ENCODE data around the gene ADNP2. TPM values are rescaled to one million over a fixed set of nuclear protein-coding genes. Genes with fewer than 3 reads are reported as not detected.
"Not testable (repeated sequence)": the region's sequence is repeated elsewhere in the genome, so short reads cannot be mapped to it uniquely, and the experiment has no call there.

ADNP2 gene
- total RNA-seq, 1 donor from 2014 or later, result 13.8 TPM

DNA sequence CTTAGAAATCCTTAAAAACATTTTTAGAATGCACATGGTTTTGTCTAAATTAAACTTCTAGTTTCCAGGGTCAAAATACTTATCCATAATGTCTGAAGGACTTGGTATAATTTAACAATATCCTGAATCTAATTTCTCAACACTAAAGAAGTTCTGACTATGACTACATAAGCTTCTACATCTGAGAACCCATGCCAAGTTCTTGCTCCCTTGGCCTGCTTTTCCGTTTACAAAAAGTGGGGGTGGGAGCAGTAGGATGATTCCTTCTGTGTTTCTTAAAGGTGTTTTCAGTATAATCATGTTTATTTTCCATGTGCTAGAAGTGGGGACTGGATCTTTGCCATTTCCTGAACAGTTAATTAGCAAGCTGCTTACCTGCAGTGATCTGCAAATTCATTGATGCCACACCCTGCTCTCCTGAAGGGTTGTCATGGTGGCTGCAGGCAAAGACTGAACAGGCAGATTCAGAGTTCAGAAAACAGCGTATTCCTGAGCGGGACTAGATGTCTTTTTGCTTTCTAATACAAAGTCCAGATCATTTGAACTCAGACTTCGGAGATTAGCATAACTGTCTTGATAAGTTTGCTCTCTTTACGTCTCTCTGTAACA, 36.2 kb downstream of the ADNP2 start:
- DNase-seq, result no peak

DNA sequence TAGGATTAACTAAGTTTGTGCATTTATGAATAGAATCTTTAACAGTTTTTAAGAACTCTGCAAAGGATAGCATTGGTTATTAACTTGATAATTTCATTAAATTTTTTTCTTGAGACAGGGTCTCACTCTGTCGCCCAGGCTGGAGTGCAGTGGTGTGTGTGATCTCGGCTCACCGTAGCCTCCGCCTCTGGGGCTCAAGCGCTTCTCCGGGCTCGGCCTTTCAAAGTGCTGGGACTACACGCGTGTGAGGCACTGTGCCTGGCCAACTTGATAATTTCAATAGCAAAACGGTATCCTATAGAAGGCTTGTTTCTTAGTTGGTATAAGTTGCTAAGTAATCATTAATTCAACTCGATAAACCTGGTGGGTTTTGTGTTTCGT, 38.0 kb downstream of the ADNP2 start:
- peak; percentile 19 for DNase-seq

DNA sequence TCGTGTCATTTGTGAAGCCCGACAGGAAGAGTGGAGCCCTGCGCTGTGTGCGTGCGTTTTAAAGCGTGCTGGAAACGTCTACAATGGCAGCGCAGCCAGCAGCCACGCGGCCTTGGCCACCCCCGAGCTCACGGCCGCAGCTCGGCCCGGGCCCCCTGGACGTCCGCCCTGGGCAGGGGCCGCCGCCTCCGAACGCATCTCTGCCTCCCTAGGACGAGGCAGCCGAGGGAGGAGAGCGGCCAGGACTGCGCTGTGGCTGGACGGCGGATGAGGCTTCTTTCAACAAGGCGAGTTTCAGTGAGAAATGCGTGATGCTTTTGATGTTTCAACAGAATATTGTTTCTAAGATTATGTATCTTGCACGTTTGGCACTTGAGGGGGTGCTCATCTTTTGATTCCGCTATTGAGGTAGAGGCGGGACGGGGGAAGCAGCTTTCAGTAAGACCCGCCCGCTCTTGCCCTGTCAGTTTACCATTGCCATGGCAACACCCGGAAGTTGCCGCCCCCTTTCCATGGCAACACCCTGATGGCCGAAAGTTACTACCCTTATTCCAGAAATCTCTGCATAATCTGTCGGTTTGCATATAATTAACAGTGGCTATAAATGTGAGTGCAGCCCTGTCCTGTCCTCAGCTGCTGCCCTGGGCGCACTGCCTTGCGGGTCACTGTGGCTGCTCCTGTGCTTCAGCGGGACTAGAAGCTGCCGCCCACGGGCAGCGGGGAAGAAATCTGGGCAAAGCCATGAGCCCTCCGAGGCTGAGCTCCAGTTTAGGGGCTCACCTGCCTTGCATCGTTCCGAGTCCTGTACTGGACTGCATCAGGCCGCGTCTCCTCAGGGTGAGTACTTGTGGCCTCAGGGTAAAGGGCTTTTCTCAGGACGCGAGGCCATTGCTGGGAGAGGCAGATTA, 38.6 kb downstream of the ADNP2 start:
- peak; percentile 92 for DNase-seq

DNA sequence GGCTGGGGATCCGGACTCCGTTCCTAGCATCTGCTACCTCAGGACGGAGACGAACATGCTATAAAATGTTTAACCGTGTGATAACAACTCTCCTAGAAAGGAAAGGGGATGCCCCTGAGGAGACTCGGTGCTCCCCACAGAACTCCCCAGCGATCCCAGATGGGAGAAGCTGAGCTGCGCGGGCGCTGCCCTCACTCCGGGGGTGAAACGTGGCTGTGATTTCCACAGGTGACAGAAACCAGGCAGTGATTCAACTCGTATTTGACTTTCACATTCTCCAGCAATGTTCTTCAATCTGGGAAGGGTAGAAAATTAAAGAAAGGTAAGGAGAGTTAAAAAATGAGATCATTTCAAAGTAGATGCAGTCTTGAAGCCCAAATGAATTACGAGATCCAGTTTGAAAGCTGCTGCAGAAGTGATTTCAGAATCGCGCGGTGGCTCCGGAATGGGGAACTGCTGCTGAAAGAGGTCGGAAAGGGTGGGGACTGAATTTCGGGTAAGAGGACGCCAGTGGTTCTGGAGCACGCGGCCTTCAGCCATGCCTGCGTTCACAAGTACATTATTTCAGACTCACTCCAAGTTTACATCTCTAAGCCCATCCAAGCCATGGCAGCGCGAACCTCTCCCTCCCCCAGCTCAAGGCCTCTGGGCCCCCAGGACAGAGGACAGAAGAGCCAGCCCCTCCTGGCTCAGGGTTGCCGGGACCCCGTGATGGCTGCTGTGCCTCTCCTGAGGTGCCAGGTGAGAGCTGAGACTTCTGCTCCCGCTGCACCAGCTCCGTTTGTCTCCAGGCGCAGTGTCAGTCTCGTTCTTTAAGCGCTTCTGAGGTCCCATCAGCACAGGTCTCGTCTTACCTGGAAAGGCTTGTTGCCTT, 39.5 kb downstream of the ADNP2 start:
- peak; percentile 16 for DNase-seq

DNA sequence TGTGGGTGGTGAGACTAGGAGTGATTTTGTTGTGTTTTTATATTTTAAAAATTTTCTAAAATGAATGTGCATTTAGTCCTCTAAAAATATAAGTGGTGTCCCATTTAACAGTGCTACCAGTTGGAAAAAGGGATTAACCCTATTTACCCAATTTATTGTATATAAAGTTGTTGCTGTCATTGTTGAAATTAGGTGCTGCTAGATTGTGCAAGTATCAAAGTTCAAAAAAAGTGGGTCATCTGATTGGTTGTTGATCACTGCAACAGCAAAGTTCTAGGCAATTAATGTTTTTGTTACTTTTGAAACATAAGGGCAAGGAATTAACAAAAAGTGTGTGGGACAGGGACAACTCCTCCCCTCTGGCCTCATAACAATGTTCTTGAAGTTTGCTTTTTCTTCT, 40.6 kb downstream of the ADNP2 start:
- DNase-seq, result no peak

DNA sequence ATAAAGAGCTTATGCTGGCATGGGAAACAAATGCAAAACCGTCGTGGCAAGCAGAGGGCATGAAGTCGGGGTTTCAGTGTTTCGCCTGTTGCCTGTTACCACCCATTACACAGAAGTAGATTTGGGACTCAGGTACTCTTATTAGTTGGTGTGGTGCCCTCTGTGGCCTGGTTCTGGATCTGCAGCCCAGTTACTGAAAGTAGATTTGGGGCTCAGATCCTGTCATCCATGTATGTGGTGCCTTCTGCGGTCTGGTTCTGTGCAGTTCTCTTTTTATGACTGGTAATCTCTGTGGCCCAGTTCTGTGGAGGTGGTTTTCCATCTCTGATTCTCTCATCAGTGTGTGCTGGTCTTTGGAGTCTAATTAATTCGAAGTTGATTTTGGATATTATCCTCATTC, 45.2 kb downstream of the ADNP2 start:
- no peak for DNase-seq

DNA sequence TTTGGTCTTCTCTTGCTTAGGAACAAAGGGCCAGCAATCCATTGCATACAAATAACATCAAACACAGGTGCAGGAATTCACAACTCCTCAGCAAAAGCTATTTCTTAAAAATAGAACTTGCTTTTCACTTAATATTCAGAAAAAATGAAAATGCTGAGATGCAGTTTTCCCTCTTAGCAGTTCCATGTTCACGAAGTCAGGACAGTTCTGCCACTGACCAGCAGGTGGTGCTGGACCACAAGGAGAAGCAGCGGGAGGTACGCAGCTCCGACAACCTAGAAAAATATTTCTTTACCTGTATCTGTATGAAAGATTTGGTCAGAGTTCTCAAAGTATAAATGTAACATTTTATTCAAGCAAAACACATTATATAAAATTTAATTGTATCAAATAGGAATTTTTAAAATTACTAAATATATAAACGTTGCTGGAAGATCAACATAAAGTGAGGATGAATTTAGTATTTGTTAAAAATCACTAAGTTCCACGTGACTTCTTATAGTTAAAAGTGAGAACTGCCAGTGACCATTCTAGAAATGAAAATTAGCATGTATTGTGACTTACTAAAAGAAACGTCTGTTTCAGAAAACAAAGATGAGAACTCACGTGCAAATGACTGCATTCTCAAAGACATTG, 48.8 kb downstream of the ADNP2 start:
- DNase-seq, result peak; percentile 88

DNA sequence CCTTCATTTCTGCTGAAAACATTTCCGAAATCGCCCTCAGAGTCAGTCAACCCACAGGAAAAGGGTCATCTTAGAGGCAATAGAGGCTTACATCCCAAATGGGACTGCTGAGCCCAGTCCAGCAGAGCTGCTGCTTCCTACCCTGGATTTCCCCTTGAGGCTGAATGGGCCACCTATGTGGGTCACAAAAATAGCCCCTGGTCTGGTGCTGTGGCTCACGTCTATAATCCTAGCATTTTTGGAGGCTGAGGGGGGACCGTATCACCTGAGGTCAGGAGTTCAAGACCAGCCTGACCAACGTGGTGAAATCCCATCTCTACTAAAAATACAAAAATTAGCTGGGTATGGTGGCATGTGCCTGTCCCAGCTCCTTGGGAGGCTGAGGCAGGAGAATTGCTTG, 49.3 kb downstream of the ADNP2 start:
- DNase-seq, result no peak

DNA sequence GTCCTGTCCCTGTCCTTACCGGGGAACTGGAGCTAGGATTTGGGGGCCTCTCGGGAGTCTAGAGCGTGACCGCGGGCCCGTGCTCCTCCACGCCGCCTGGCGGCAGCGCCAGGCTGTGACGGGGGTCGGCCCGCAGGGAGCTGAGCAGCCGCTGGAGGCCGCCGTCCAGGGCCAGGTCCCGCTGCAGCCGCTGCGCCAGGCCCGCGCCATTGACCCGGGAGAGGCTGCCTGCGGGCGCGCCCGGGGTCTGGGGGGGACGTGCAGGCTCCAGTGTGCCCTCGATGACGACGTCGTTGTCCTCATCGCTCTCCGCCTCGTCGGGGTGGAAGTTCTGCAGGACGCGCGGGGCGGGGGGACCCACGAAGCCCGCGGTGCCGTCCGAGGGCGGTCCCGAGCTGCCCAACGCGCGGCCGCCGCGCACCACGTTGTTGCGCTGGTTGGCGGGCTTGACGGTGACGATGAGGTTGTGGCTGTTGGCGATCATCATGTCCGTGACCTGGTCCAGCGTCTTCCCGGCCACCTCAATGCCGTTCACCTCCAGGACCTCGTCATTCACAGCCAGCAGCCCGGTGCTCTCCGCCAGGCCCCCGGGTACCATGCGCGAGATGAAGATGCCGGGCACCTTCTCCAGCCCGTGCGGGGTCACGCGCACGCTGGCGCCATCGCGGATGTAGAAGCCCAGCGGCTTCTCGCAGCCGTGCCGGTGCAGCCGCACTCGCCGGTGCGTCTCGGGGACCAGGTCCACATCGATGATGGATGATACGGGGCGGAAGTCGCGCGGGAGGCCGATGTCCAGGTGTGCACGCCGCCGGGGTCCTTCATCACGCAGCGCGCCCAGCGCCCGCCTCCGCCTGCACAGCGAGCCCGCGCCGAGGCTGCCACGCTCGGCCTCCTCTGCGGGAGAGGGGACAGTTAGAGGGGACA, 50.9 kb downstream of the ADNP2 start:
- no peak for DNase-seq

DNA sequence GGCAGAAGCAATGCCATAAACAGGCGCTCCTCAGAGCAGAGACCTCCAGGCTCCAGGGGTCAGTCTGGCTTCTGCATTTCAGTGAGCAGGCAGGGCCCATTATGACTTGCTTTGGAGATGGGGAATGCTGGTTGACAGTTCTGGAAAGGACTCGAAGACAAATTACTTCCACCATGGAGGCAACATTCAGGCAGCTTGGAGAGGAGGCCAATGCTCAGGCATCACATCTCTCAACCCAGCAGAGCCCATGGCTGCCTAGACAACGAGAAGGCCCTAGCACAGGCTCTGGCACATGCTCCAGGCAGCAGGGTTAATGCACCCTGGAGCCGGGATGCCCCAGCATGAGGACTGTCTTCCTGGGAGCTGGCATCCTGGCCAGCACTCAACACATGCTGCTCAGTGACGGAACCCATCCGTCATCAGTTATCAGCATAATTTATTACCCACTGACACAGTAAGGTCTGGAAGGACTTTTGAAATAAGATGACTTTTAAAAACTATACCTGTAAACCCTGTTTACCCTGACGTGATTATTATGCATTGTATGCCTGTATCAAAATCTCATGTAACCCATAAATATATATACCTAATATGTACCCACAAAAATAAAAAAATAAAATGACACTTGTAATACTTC, 52.8 kb downstream of the ADNP2 start:
- DNase-seq, result no peak

DNA sequence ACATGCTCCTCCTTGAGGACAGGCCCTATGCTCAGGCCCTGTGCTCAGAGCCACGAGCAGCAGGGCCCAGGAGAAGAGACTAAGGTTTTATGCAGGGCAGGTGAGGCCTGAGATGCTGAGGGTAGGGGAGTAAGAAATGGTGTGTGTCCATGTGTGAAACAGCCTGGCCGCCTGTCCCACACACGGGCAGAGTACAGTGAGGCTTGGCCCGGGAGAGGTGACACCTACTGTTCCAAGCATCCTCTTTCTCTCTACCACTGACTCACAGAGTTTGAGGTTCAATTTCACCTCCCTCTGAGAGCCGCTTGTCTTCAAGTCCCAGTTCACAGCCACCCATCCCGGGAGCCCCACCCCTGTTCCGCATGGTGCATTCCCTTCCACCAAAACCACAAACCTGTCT, 54.1 kb downstream of the ADNP2 start:
- no peak for DNase-seq

DNA sequence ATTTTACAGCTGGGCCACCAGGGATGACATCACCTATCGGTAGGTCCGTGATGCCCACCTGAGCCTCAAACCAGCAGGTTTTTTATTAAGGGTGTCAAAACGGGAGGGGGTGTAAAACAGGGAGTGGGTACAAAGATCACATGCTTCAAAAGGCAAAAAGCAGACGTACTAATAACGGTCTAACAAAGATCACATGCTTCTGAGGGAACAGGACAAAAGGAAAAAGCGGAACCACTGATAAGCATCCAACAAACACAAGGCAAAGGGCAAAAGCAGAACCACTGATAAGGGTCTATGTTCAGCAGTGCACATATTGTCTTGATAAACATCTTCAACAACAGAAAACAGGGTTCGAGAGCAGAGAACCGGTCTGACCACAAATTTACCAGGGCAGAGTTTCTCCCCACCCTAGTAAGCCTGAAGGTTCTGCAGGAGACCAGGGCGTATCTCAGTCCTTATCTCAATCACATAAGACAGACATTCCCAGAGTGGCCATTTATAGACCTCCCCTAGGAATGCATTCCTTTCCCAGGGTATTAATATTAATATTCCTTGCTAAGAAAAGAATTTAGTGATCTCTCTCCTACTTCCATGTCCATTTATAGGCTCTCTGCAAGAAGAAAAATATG, 55.8 kb downstream of the ADNP2 start:
- DNase-seq, result not testable (repeated sequence)

DNA sequence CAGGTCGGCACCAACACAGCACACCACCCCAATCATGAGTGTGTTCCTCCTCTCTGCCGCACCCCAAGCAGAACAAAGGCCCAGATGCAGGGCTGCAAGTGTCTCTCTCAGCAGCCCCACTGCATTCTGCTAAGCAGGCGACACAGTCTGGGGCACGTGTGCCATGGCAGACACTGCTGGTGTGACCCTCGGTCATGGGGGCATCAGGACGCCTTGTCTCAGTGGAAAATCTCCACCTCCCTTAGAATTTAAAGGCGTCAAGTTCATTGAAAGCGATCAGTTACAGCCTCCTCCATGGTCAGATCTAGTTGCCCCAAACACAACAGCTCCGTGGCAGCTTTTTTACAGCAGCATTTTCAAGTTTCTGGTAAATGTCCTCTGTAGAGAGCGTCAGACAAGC, 57.2 kb downstream of the ADNP2 start:
- DNase-seq, result no peak

DNA sequence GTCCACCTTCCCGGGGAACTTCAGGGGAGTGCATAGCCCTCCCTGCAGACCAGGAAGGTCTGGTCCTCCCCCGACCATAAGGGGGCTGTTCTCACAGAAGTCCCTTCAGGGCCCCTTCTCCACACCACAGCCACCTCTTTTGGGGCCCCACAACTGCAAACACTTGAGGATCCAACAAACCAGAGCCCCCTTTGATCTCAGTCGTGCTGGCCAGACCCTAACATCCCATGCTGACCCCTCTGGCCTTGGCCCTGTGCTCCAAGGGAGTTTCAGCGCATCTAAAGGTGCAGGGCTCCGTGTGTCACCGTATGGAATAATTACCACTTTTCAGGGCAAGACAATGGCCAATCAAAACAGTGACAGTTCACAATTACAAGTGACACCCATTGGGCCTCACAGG, 57.7 kb downstream of the ADNP2 start:
- no peak for DNase-seq

DNA sequence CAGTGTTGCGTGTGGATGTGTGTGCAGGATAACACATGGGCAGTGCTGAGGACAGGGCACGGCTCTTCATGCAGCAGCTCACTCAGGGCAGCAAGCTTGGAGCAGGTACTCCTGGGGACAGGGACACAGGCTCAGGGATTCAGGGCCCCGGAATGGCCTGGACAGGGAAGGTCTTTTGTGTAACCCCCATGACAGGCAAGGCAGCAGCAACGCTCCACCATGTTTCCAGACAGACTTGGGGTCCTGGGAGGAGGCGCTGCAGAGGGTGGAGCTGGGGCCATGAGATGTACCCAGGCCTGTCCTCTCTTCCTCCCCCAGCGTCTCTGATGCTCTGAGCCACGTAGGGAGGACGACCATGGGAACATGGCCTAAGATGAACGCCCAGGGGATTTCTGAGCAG, 58.3 kb downstream of the ADNP2 start:
- DNase-seq, result no peak

DNA sequence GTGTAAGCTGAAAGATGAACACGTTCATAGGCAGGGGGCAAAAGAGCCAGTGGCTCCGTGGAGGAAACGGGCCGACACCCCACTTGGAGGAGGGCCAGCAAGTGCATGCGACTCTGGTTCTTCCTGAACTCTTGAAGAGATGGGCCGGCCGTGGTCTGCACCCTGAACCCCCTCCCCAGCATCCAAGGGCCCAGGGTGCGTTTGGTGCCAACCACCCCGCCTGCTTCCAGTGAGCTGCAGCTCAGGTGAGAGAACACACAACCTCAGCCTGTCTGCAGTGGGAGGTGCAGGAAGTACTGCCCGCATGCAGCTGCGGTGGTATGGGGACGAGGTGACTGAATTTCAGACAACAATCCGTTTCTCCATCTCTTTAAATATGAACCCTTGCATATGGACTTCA, 58.9 kb downstream of the ADNP2 start:
- no peak for DNase-seq

DNA sequence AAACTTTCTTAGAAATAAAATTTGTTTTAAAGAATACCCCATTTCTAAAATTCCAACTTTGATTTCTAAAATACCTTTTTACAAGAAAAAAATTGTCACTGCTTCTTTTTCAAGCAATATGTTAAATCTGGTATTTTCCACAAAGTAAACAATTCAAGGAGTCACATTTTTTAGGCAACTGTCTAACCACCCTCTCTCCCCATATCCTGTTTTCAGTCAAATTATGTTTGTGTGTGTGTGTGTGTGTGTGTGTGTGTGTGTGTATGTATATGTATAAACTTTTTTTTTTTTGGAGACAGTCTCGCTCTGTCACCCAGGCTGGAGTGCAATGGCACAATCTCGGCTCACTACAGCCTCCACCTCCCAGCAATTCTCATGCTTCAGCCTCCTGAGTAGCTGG, 59.3 kb downstream of the ADNP2 start:
- no peak for DNase-seq

DNA sequence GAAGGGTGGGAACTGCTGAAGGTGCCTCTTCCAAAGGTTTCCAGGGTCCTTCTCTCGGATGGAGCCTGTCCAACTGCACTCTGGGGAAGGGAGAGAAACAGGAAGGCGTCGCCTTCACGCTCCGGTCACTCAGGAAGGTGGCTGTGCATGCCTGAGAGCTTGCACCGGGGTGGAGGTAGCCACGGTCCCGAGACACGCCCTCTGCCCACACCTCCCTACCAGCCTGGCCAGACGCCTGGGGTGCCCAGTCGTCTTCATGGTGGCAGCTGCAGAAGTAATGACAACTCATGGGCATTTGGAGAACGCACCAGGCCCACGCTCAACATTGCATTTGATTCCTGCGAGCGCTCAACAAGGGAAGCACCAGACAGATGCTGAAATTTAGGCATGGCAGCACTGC, 59.9 kb downstream of the ADNP2 start:
- no peak for DNase-seq

DNA sequence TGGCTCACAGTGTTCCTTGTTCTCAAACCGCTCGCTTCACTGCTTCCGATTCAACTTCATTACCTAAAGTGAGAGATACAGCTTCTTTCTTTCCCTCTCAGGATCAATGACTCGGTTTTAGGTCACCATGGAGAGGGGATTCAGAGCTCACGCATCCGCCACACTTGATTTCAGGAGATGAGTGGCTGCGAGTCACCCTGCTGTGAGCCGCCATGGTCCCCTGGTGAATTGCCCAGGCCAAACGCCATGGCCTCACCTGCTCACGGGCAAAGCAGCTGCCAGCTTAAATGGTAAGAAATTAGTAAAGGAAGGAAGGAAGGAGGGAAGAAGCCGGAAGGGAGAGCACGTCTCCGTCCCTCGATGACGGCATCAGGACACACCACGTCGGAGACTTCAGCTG, 60.5 kb downstream of the ADNP2 start:
- no peak for DNase-seq

DNA sequence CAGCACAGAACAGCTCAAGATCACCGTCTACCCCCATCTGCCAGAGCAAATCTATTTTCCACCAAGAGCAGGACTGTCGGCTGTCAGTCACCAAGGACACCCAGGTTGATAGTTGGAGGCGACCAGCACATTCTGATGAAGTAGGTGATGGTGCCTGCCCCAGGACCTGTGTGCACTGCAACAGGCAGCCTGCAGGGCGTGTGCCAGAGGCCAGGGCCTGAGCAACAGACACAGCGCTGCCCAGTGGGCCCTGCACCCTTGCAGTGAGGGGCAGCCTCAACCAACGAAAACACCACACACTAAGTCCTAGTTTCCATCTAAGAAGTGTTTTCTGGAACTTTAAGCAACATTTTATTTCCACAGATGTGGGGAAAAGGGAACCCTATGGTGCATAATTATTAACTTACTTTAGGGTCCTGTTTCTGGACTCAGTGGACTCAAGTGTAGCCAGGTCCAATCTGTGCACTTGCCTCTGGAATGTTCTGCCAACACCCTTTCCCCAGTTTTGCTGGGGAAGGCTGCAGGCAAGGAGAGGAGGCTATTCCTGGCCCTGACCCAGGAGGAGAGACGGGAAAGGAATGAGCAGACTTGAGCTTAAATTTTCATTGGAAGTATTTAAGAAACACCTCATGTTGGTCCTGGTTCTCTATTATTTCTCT, 61.5 kb downstream of the ADNP2 start:
- DNase-seq, result no peak
